Mucosa of stomach (tissue), 1 donor: Measurements from ENCODE around the gene APOC4.

Experiments
- H3K27me3 ChIP-seq: one replicate; pipeline ENCODE4 v1.7.0; 2013; ENCODE audit warnings: mild to moderate bottlenecking, low read length; ENCODE audit not compliant: control insufficient read depth, insufficient read depth
- H3K36me3 ChIP-seq: one replicate; pipeline ENCODE4 v1.7.0; 2013; ENCODE audit warnings: low read length; ENCODE audit not compliant: control insufficient read depth, insufficient read depth
- H3K4me1 ChIP-seq: one replicate; pipeline ENCODE4 v1.7.0; 2013; ENCODE audit warnings: mild to moderate bottlenecking, low read length; ENCODE audit not compliant: control insufficient read depth, insufficient read depth
- H3K4me3 ChIP-seq: one replicate; pipeline ENCODE4 v1.7.0; 2013; ENCODE audit warnings: low read length
- H3K9ac ChIP-seq: one replicate; pipeline ENCODE4 v1.7.0; 2013; ENCODE audit warnings: mild to moderate bottlenecking, low read length, moderate library complexity
- H3K9me3 ChIP-seq: one replicate; pipeline ENCODE4 v1.7.0; 2013; ENCODE audit warnings: mild to moderate bottlenecking, low read length, moderate library complexity; ENCODE audit not compliant: control insufficient read depth
- donor health status: Pancreatic carcinoma.

APOC4 gene

GRCh38 chr19:44942067-44942571, at the start of gene APOC4:
TSS of gene APOC4 (plus strand) at chr19:44942237. CDS start at chr19:44942278, 41 bp downstream.
- Histone ChIP-seq H3K4me1 (no peaks in the 10 kb centered on the region), H3K4me3 (no peak within 1 kb of the TSS), H3K27me3 (no peaks in the 10 kb centered on the region), H3K9me3 (no peaks in the 10 kb centered on the region), H3K9ac (no peak within 1 kb of the TSS), H3K36me3 (no peaks in the 10 kb centered on the region)

DNA sequence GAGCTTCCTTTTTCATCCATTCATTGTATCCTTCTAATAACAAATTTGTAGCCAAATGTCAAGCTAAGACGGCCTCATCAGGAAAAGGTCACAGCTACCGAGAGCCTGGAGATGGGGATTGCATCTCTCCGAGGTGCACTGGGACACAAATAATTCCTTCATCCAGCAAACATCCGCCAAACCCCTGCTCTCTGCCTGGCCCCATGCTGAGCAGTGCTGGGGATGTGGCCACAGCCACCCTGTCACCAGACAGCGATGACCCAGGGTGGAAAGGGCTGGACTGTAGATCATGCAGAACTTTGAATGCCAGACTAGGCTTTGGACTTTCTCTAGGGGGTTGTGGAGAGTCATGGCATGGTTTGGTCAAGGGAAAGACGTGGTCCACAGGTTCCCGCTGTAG, 49.1 kb upstream of the APOC4 start:
- Histone ChIP-seq H3K4me3 (no peak overlapping the region), H3K27me3 (no peaks in the 10 kb centered on the region), H3K9me3 (no peaks in the 10 kb centered on the region), H3K9ac (no peak overlapping the region), H3K36me3 (peaks cover 10% of the 10 kb centered on the region), H3K4me1 (peaks cover 16% of the 10 kb centered on the region)

- Histone ChIP-seq H3K9me3 (no peaks in the 10 kb centered on the region), H3K36me3 (peaks cover 10% of the 10 kb centered on the region), H3K4me1 (peaks cover 16% of the 10 kb centered on the region), H3K27me3 (no peaks in the 10 kb centered on the region), H3K4me3 (no peak overlapping the region), H3K9ac (no peak overlapping the region)
These were observed 48.5 kb upstream of the APOC4 start for GRCh38 chr19:44893332-44894051.

DNA sequence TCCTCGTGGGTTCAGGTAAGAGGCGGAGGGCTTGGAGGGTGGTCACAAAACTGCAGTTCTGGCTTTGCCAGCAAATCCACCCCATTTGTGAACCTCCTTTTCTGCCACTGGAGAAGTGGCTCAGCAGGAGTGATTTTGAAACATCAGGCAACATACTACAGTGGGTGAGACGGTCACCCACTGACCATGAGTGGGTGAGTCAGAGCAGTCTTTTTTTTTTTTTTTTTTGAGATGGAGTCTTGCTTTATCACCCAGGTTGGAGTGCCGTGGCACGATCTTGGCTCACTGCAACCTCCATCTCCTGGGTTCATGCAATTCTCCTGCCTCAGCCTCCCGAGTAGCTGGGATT, 48.0 kb upstream of the APOC4 start:
- H3K27me3 ChIP-seq: no peaks in the 10 kb centered on the region
- H3K9ac ChIP-seq: no peak overlapping the region
- H3K4me1 ChIP-seq: peaks cover 16% of the 10 kb centered on the region
- no peaks in the 10 kb centered on the region for H3K9me3 ChIP-seq
- no peak overlapping the region for H3K4me3 ChIP-seq
- H3K36me3 ChIP-seq: peaks cover 10% of the 10 kb centered on the region

DNA sequence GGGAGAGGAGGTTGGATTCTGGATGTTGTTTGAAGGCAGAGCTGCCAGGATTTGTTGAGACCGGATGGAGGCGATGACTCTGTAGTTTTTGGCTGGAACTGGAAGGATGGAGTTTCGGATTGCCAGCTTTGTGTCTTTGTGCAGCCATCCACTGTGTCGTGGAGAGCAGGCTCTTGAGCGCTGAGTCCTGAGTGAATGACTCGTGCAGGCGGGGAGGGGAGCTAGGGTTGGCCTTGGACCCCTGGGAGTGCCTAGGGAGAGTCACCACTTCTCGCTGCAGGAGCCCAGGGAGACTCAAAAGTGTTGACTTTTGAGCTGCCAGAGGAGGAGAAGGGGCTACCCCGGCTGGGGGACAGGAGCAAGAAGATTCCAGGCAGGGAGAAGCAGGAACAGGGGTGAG, 47.1 kb upstream of the APOC4 start:
- H3K36me3 ChIP-seq: peaks cover 10% of the 10 kb centered on the region
- no peak overlapping the region for H3K4me3 ChIP-seq
- H3K9ac ChIP-seq: no peak overlapping the region
- H3K27me3 ChIP-seq: no peaks in the 10 kb centered on the region
- H3K4me1 ChIP-seq: peaks cover 13% of the 10 kb centered on the region
- H3K9me3 ChIP-seq: no peaks in the 10 kb centered on the region

- Histone ChIP-seq H3K27me3 (no peaks in the 10 kb centered on the region), H3K4me3 (no peak overlapping the region), H3K36me3 (peaks cover 10% of the 10 kb centered on the region)
These were observed 44.2 kb upstream of the APOC4 start for GRCh38 chr19:44897835-44898234.

DNA sequence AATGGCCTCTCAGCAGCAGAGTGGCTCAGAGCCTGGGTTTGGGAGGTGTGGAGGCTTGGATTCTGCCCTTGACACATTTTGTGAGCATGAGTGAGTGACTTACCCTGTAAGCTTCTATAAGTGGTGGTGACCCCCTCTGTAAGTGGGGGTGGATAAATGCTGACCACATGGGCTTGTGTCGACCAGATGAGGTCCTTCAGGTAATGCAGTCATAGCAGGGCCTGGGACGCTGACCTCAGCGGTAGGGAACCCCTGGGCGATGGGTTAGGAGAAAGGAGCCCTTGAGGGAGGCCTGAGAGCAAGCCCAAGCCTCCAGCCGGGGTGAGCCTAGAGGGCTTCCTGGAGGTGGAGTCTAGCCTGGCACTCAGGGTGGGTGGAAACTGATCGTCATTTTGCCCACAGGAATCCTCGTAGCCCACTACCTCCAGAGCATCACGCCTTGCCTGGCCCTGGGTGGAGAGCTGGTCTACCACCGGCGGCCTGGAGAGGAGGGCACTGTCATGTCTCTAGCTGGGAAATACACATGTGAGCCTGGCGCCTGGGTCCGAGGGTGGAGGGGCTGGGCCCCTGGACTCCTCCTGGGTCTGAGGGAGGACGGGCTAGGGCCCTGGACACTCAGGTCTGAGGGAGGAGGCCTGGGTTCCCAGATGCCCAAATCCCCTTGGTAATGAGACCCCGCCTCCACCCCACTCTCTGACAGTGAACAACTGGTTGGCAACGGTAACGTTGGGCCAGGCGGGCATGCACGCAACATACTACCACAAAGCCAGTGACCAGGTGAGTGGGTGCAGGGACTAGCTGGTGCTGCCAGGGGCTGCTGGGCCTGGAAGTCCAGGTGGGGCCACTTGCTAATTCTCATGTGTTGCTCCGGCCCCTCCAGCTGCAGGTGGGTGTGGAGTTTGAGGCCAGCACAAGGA, 41.5 kb upstream of the APOC4 start:
- Histone ChIP-seq H3K4me1 (peaks cover 6% of the 10 kb centered on the region), H3K9ac (no peak overlapping the region), H3K36me3 (peaks cover 4% of the 10 kb centered on the region), H3K4me3 (no peak overlapping the region), H3K9me3 (no peaks in the 10 kb centered on the region), H3K27me3 (peaks cover 14% of the 10 kb centered on the region)

More at GRCh38 chr19:44897835-44898234, 44.2 kb upstream of the APOC4 start:
- H3K9me3 ChIP-seq: no peaks in the 10 kb centered on the region
- H3K9ac ChIP-seq: no peak overlapping the region
- no peaks in the 10 kb centered on the region for H3K4me1 ChIP-seq

DNA sequence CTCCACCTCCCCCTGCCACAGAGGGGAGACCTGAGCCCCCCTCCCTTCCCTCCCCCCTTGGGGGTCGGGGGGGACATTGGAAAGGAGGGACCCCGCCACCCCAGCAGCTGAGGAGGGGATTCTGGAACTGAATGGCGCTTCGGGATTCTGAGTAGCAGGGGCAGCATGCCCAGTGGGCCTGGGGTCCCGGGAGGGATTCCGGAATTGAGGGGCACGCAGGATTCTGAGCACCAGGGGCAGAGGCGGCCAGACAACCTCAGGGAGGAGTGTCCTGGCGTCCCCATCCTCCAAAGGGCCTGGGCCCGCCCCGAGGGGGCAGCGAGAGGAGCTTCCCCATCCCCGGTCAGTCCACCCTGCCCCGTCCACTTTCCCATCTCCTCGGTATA, 38.8 kb upstream of the APOC4 start:
- Histone ChIP-seq H3K4me1 (peaks cover 16% of the 10 kb centered on the region), H3K27me3 (peaks cover 28% of the 10 kb centered on the region), H3K9me3 (no peaks in the 10 kb centered on the region), H3K4me3 (no peak overlapping the region), H3K9ac (no peak overlapping the region), H3K36me3 (no peaks in the 10 kb centered on the region)

- Histone ChIP-seq H3K4me1 (peaks cover 16% of the 10 kb centered on the region), H3K4me3 (no peak overlapping the region), H3K9me3 (no peaks in the 10 kb centered on the region), H3K36me3 (no peaks in the 10 kb centered on the region), H3K9ac (no peak overlapping the region), H3K27me3 (peaks cover 28% of the 10 kb centered on the region)
These were observed 38.2 kb upstream of the APOC4 start for GRCh38 chr19:44903602-44904425.

DNA sequence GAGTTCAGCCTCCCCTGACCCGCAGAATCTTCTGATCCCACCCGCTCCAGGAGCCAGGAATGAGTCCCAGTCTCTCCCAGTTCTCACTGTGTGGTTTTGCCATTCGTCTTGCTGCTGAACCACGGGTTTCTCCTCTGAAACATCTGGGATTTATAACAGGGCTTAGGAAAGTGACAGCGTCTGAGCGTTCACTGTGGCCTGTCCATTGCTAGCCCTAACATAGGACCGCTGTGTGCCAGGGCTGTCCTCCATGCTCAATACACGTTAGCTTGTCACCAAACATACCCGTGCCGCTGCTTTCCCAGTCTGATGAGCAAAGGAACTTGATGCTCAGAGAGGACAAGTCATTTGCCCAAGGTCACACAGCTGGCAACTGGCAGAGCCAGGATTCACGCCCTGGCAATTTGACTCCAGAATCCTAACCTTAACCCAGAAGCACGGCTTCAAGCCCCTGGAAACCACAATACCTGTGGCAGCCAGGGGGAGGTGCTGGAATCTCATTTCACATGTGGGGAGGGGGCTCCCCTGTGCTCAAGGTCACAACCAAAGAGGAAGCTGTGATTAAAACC, 37.5 kb upstream of the APOC4 start:
- no peak overlapping the region for H3K9ac ChIP-seq
- H3K4me1 ChIP-seq: peaks cover 16% of the 10 kb centered on the region
- H3K4me3 ChIP-seq: no peak overlapping the region
- H3K27me3 ChIP-seq: peaks cover 28% of the 10 kb centered on the region
- no peaks in the 10 kb centered on the region for H3K9me3 ChIP-seq
- H3K36me3 ChIP-seq: no peaks in the 10 kb centered on the region

GRCh38 chr19:44905437-44906160, 36.4 kb upstream of the APOC4 start, which contains the start of gene APOE:
TSS of gene APOE (plus strand) at chr19:44905796. CDS start at chr19:44906625, 829 bp downstream.
- H3K36me3 ChIP-seq: no peaks in the 10 kb centered on the region
- H3K4me3 ChIP-seq: peak within 1 kb of the TSS; percentile 14
- H3K4me1 ChIP-seq: peaks cover 16% of the 10 kb centered on the region
- H3K9me3 ChIP-seq: no peaks in the 10 kb centered on the region
- H3K27me3 ChIP-seq: peaks cover 28% of the 10 kb centered on the region
- H3K9ac ChIP-seq: no peak within 1 kb of the TSS
